GM23248 (cell line): ENCODE results near the gene E2F4. TPM values are rescaled to one million over a fixed set of nuclear protein-coding genes. Genes with fewer than 3 reads are reported as not detected.
A peak's percentile ranks its signal among the peaks of the same experiment; 100 is the strongest.

Experiments used
- DNase-seq: peaks from one replicate; pipeline ENCODE4 v3.0.0-alpha.2; 2015
- H2AFZ ChIP-seq: fragments of 200-600 bp; sonication (generic); 2 replicates; pipeline ENCODE4 v1.6.1; 2016; ENCODE audit warnings: antibody characterized with exemption
- H3F3A ChIP-seq: fragments of 200-600 bp; sonication (generic); 2 replicates; pipeline ENCODE4 v1.6.1; 2016; ENCODE audit warnings: mild to moderate bottlenecking, antibody characterized with exemption, mixed run types; ENCODE audit not compliant: insufficient read depth
- H3K27ac ChIP-seq: fragments of 200-600 bp; sonication (generic); 2 replicates; pipeline ENCODE4 v1.5.1; 2016; ENCODE audit warnings: mild to moderate bottlenecking
- H3K27me3 ChIP-seq: fragments of 200-600 bp; sonication (generic); replicated peaks from 2 replicates; pipeline ENCODE4 v1.6.1; 2016; ENCODE audit warnings: mild to moderate bottlenecking; ENCODE audit not compliant: insufficient read depth
- H3K36me3 ChIP-seq: fragments of 200-600 bp; sonication (generic); 2 replicates; pipeline ENCODE4 v1.6.1; 2016; ENCODE audit warnings: low read depth, mild to moderate bottlenecking
- H3K4me1 ChIP-seq: fragments of 200-600 bp; sonication (generic); 2 replicates; pipeline ENCODE4 v1.6.1; 2016; ENCODE audit warnings: mild to moderate bottlenecking; ENCODE audit not compliant: insufficient read depth
- H3K4me2 ChIP-seq: fragments of 200-600 bp; sonication (generic); one replicate; pipeline ENCODE4 v1.6.1; 2016; ENCODE audit warnings: mild to moderate bottlenecking; ENCODE audit not compliant: unreplicated experiment
- H3K4me3 ChIP-seq: fragments of 200-600 bp; sonication (generic); 2 replicates; pipeline ENCODE4 v1.5.1; 2016; ENCODE audit warnings: mild to moderate bottlenecking
- H3K79me2 ChIP-seq: fragments of 200-600 bp; sonication (generic); 2 replicates; pipeline ENCODE4 v1.6.1; 2016; ENCODE audit warnings: mild to moderate bottlenecking; ENCODE audit not compliant: insufficient read depth
- H3K9ac ChIP-seq: fragments of 200-600 bp; sonication (generic); 2 replicates; pipeline ENCODE4 v1.6.1; 2016; ENCODE audit warnings: mild to moderate bottlenecking
- H3K9me2 ChIP-seq: fragments of 200-600 bp; sonication (generic); 2 replicates; pipeline ENCODE4 v1.6.1; 2016; ENCODE audit warnings: mixed run types, mild to moderate bottlenecking, moderate library complexity; ENCODE audit not compliant: insufficient read depth
- H3K9me3 ChIP-seq: fragments of 200-600 bp; sonication (generic); one replicate; pipeline ENCODE4 v1.6.1; 2017; ENCODE audit warnings: low read depth
- H4K20me1 ChIP-seq: fragments of 200-600 bp; sonication (generic); 2 replicates; pipeline ENCODE4 v1.6.0; 2016; ENCODE audit not compliant: insufficient read depth
- EZH2 ChIP-seq: fragments of 200-600 bp; sonication (generic); IDR thresholded peaks from 2 replicates; pipeline ENCODE4 v1.6.1; 2018; ENCODE audit warnings: antibody characterized with exemption, mild to moderate bottlenecking; ENCODE audit not compliant: insufficient read depth, poor library complexity, severe bottlenecking
- EZH2phosphoT487 ChIP-seq: fragments of 200-600 bp; sonication (generic); IDR thresholded peaks from 2 replicates; pipeline ENCODE4 v1.6.1; 2018; ENCODE audit warnings: antibody characterized with exemption, moderate library complexity, mild to moderate bottlenecking, low read depth; ENCODE audit not compliant: insufficient read depth
- WGBS, 2 experiments: methylation state at CpG; one replicate each; pipeline ENCODE4 v1.1.6; 2015 to 2017; ENCODE audit warnings: low lambda C conversion rate in 2 of 2, low coverage in 1 of 2; ENCODE audit errors: missing lambda C conversion rate in 2 of 2; 5-methylcytosine and 5-hydroxymethylcytosine counted together
- in situ Hi-C: fragments of 300-500 bp; cut with MboI; formaldehyde crosslinking; loops from 2 replicates; pipeline ENCODE4 v1.15.0; 2020
- polyA plus RNA-seq: library from polyadenylated mRNA; unstranded; fragments of >200 nt; fragmentation: Nextera tagmentation; extraction: Ambion mirVana; gene quantifications from 2 replicates; pipeline ENCODE4 v1.2.1, GENCODE V29; 2016
- total RNA-seq: library from RNA; depleted of rRNA; stranded (reverse); fragments of >200 nt; shearing (Covaris generic); gene quantifications from 2 replicates; pipeline ENCODE4 v1.2.3, GENCODE V29; 2014

Gene E2F4
- total and polyA plus RNA-seq, 2 experiments from 2014 or later = 50.0 to 82.0 TPM

- H4K20me1 ChIP-seq = no peaks in the 10 kb centered on the region
- peak overlapping the region; percentile 94 for H2AFZ ChIP-seq
- H3K36me3 ChIP-seq = no peaks in the 10 kb centered on the region
- no peak for TF ChIP-seq EZH2
- no peak for TF ChIP-seq EZH2phosphoT487
- no peaks in the 10 kb centered on the region for H3K4me1 ChIP-seq
- peak overlapping the region; percentile 86 for H3K4me2 ChIP-seq
- H3K9me2 ChIP-seq = no peaks in the 10 kb centered on the region
- 0 out of 2 replicates have a peak, but pooled peaks cover 4% of the 10 kb centered on the region for H3K79me2 ChIP-seq
- in situ Hi-C loops = loop anchor here (25.0 kb wide), 1 partner anchor 197 kb away; the partner anchor contains the start of gene CES3
- H3K27me3 ChIP-seq = no peaks in the 10 kb centered on the region
- H3K9ac ChIP-seq = peak overlapping the region; percentile 91
- 5% methylated on average over 26 to 34 of the region's 34 CpGs for WGBS, 2 experiments
- peak overlapping the region; percentile 97 for H3K4me3 ChIP-seq
- DNase-seq = peak; percentile 67
- no peaks in the 10 kb centered on the region for H3K9me3 ChIP-seq
- peak overlapping the region; percentile 70 for H3K27ac ChIP-seq
- peaks cover 7% of the 10 kb centered on the region; the same call in 1 of the 2 replicates for H3F3A ChIP-seq
Observed at GRCh38 chr16:67158637-67159600, 33.0 kb upstream of the E2F4 start.

DNA sequence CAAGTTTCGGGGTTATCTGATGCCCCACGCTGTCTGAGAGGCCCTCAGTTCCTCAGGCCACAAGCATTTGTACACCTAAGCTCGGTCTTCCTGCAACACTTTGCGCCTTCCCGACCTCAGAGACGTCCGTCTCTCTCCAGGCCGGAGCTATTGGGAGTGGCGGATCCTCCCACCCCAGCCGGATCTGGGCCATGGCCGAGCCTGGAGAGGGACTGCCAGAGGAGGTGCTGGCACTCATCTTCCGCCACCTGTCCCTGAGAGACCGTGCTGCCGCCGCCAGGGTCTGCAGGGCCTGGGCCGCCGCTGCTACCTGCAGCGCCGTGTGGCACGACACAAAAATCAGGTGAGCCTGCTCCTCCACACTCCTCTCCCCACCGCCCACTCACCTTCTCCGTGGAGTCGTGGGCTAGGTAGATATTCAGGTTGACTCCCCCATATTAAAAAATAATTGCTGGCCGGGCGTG lies 30.3 kb upstream of the E2F4 start:
- peak overlapping the region; percentile 86 for H3K4me2 ChIP-seq

GRCh38 chr16:67162506-67163163 lies 29.3 kb upstream of the E2F4 start:
- no peak overlapping the region for H3K9ac ChIP-seq
- H3K36me3 ChIP-seq = no peaks in the 10 kb centered on the region
- no peak for DNase-seq
- H4K20me1 ChIP-seq = no peaks in the 10 kb centered on the region
- no peaks in the 10 kb centered on the region for H3K4me1 ChIP-seq
- in situ Hi-C loops = loop anchor here (25.0 kb wide), 1 partner anchor 200 kb away; the partner anchor contains the start of gene CES3
- H3K79me2 ChIP-seq = 0 out of 2 replicates have a peak, but pooled peaks cover 4% of the 10 kb centered on the region
- H2AFZ ChIP-seq = no peak overlapping the region
- no peak overlapping the region for H3K4me2 ChIP-seq
- no peaks in the 10 kb centered on the region for H3K9me2 ChIP-seq
- no peaks in the 10 kb centered on the region for H3K9me3 ChIP-seq
- H3K27me3 ChIP-seq = no peaks in the 10 kb centered on the region
- 93% methylated on average over 42 to 44 of the region's 44 CpGs for WGBS, 2 experiments
- H3F3A ChIP-seq = peaks cover 7% of the 10 kb centered on the region; the same call in 1 of the 2 replicates
- H3K4me3 ChIP-seq = no peak overlapping the region
- TF ChIP-seq EZH2phosphoT487 (no peak), EZH2 (no peak)
- no peak overlapping the region for H3K27ac ChIP-seq

More for the DNA sequence above, 30.3 kb upstream of the E2F4 start:
- H3K27me3 ChIP-seq = no peaks in the 10 kb centered on the region
- in situ Hi-C loops = loop anchor here (25.0 kb wide), 1 partner anchor 199 kb away; the partner anchor contains the start of gene CES3
- peaks cover 7% of the 10 kb centered on the region; the same call in 1 of the 2 replicates for H3F3A ChIP-seq
- DNase-seq = no peak
- H3K9me2 ChIP-seq = no peaks in the 10 kb centered on the region
- no peak for TF ChIP-seq EZH2phosphoT487
- no peak for TF ChIP-seq EZH2
- H3K9me3 ChIP-seq = no peaks in the 10 kb centered on the region
- H3K79me2 ChIP-seq = 0 out of 2 replicates have a peak, but pooled peaks cover 4% of the 10 kb centered on the region
- WGBS, 2 experiments = 67 to 72% methylated on average over 24 to 25 of the region's 25 CpGs
- no peak overlapping the region for H3K4me3 ChIP-seq
- H3K9ac ChIP-seq = no peak overlapping the region; the same call in 1 of the 2 replicates
- H3K4me1 ChIP-seq = no peaks in the 10 kb centered on the region
- no peak overlapping the region for H3K27ac ChIP-seq
- no peak overlapping the region for H2AFZ ChIP-seq
- H3K36me3 ChIP-seq = no peaks in the 10 kb centered on the region
- H4K20me1 ChIP-seq = no peaks in the 10 kb centered on the region
